Stimulated activated CD8-positive, alpha-beta memory T cell treated with anti-CD3 and anti-CD28 coated beads, Interleukin-7, amount 100 ng/mL, for 1 hour (primary cell): ENCODE data around the gene KMT2D.

ENCODE experiments used
- DNase-seq, 2 donors: peaks; one replicate each; pipeline ENCODE4 v3.0.0-alpha.2; 2020; ENCODE audit warnings: low read depth in 2 of 2

The KMT2D gene

GRCh38 chr12:49018261-49019119 lies 42.1 kb downstream of the KMT2D start, which contains the start of gene PRKAG1:
TSS of gene PRKAG1 (minus strand) at chr12:49018776. CDS start at chr12:49018740, 36 bp downstream.
- DNase-seq = peak; percentile 90 to 95

GRCh38 chr12:49017891-49018260 lies 42.7 kb downstream of the KMT2D start:
- no peak for DNase-seq

GRCh38 chr12:49015196-49015595 lies 45.4 kb downstream of the KMT2D start:
- no peak for DNase-seq

GRCh38 chr12:49014547-49014946 lies 46.0 kb downstream of the KMT2D start:
- no peak for DNase-seq

DNA sequence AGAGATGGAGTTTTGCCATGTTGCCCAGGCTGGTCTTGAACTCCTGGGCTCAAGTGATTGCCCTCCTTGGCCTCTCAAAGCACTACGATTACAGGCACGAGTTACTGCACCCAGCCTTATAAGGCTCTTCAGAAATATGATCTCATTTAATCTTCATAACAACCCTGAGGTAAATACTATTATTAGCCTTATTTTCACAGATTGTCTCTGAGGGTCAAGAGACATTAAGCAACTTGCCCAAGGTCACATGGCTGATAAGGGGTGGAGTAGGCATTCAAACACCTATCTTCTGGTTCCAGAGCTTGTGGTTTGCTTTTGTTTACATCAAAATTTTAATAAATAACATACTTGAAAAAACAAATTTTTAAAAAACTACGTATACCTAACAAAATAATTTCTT lies 47.2 kb downstream of the KMT2D start:
- DNase-seq = no peak

- DNase-seq = no peak
Observed at GRCh38 chr12:49012739-49013138, 47.9 kb downstream of the KMT2D start.
